IMR-90 (cell line): ENCODE measurements around the gene RASAL1. TPM values are rescaled to one million over a fixed set of nuclear protein-coding genes. Genes with fewer than 3 reads are reported as not detected.

Experiments
- ATAC-seq: fragments of 200-7000 bp; cut with Tn5 transposase; 2 replicates; pipeline ENCODE4 v1.9.1; 2020; ENCODE audit warnings: low read depth, mild to moderate bottlenecking, moderate library complexity
- BruUV-seq: library from RNA; stranded (reverse); fragments of 400-500 nt; replicated peaks from 2 replicates; lab custom pipeline; 2021; lab: Mats Ljungman, UMichigan
- CTCF ChIA-PET: fragments of 300-600 bp; formaldehyde crosslinking; extraction: SDS; loops from one replicate; lab custom pipeline; 2021; ENCODE audit warnings: antibody characterized with exemption; lab: Yijun Ruan, JAX
- POLR2A ChIA-PET: fragments of 300-600 bp; sonication (Branson Sonifier 250); formaldehyde crosslinking; loops from one replicate; lab custom pipeline; 2022; ENCODE audit warnings: antibody characterized with exemption; ENCODE audit not compliant: unreplicated experiment; lab: Charles Lee
- DNase-seq: peaks from one replicate; pipeline ENCODE4 v3.0.0; 2013
- H2AFZ ChIP-seq: replicated peaks from 2 replicates; pipeline ENCODE3; 2013; ENCODE audit warnings: low read length, mild to moderate bottlenecking; ENCODE audit not compliant: poor library complexity
- H2AK5ac ChIP-seq: 2 replicates; pipeline ENCODE4 v1.6.1; 2013; ENCODE audit warnings: low read depth, low read length, inconsistent platforms
- H2AK9ac ChIP-seq: replicated peaks from 2 replicates; pipeline ENCODE3; 2013; ENCODE audit warnings: mild to moderate bottlenecking, low read depth, low read length, moderate library complexity; ENCODE audit not compliant: poor library complexity
- H2BK120ac ChIP-seq: 2 replicates; pipeline ENCODE4 v1.6.1; 2013; ENCODE audit warnings: low read depth, low read length, inconsistent platforms
- H2BK15ac ChIP-seq: 3 replicates; pipeline ENCODE4 v1.6.1; 2013; ENCODE audit warnings: low read depth, low read length, inconsistent platforms
- H2BK20ac ChIP-seq: 2 replicates; pipeline ENCODE4 v1.6.1; 2013; ENCODE audit warnings: low read depth, mild to moderate bottlenecking, inconsistent platforms, low read length, moderate library complexity
- H2BK5ac ChIP-seq: 2 replicates; pipeline ENCODE4 v1.6.1; 2013; ENCODE audit warnings: mild to moderate bottlenecking, low read depth, low read length, inconsistent platforms; ENCODE audit not compliant: poor library complexity, severe bottlenecking
- H3K14ac ChIP-seq: replicated peaks from 2 replicates; pipeline ENCODE4 v1.6.1; 2013; ENCODE audit warnings: low read depth, low read length, inconsistent platforms
- H3K18ac ChIP-seq: 2 replicates; pipeline ENCODE4 v1.6.1; 2013; ENCODE audit warnings: low read depth, low read length, control low read depth
- H3K23ac ChIP-seq: 2 replicates; pipeline ENCODE4 v1.6.1; 2013; ENCODE audit warnings: low read depth, low read length, inconsistent platforms
- H3K27ac ChIP-seq: 2 replicates; pipeline ENCODE4 v1.5.1; 2013; ENCODE audit warnings: mild to moderate bottlenecking, control low read depth, low read length; ENCODE audit not compliant: insufficient read depth
- H3K27me3 ChIP-seq: 2 replicates; pipeline ENCODE4 v1.6.1; 2013; ENCODE audit warnings: low read length; ENCODE audit not compliant: control insufficient read depth, insufficient read depth
- H3K36me3 ChIP-seq: 2 replicates; pipeline ENCODE4 v1.6.1; 2013; ENCODE audit warnings: low read length, mixed read lengths; ENCODE audit not compliant: control insufficient read depth, insufficient read depth
- H3K4ac ChIP-seq: 2 replicates; pipeline ENCODE4 v1.6.1; 2013; ENCODE audit warnings: low read depth, low read length, inconsistent platforms
- H3K4me1 ChIP-seq: 2 replicates; pipeline ENCODE4 v1.6.1; 2013; ENCODE audit warnings: low read length, mixed read lengths; ENCODE audit not compliant: control insufficient read depth, insufficient read depth
- H3K4me2 ChIP-seq: 2 replicates; pipeline ENCODE4 v1.6.1; 2013; ENCODE audit warnings: low read depth, mild to moderate bottlenecking, control low read depth, low read length, moderate library complexity
- H3K4me3 ChIP-seq: 2 replicates; pipeline ENCODE4 v1.5.1; 2013; ENCODE audit warnings: low read depth, mild to moderate bottlenecking, control low read depth, low read length, moderate library complexity; ENCODE audit not compliant: insufficient read depth
- H3K56ac ChIP-seq: 2 replicates; pipeline ENCODE4 v1.6.1; 2013; ENCODE audit warnings: low read length, inconsistent platforms; ENCODE audit not compliant: insufficient read depth; ENCODE audit errors: extremely low read depth
- H3K79me1 ChIP-seq, 2 experiments: 2 replicates each; pipeline ENCODE4 v1.6.1; 2013; ENCODE audit warnings: low read length in 2 of 2, inconsistent platforms in 1 of 2, low read depth in 1 of 2
- H3K9ac ChIP-seq: 2 replicates; pipeline ENCODE4 v1.6.1; 2013; ENCODE audit warnings: low read depth, low read length, control low read depth
- H3K9me1 ChIP-seq: 2 replicates; pipeline ENCODE4 v1.6.1; 2013; ENCODE audit warnings: low read length, inconsistent platforms; ENCODE audit not compliant: insufficient read depth
- H3K9me3 ChIP-seq: 2 replicates; pipeline ENCODE4 v1.6.1; 2013; ENCODE audit warnings: low read length; ENCODE audit not compliant: control insufficient read depth, insufficient read depth
- H4K20me1 ChIP-seq: 2 replicates; pipeline ENCODE4 v1.6.1; 2013; ENCODE audit warnings: low read length, inconsistent platforms; ENCODE audit not compliant: insufficient read depth
- H4K5ac ChIP-seq: 2 replicates; pipeline ENCODE4 v1.6.1; 2013; ENCODE audit warnings: mild to moderate bottlenecking, low read depth, low read length, control low read depth
- H4K8ac ChIP-seq, 2 experiments: 2 replicates each; pipeline ENCODE4 v1.6.1; 2013; ENCODE audit warnings: low read depth in 2 of 2, low read length in 2 of 2, control low read depth in 1 of 2, inconsistent platforms in 1 of 2
- H4K91ac ChIP-seq: 2 replicates; pipeline ENCODE4 v1.6.1; 2013; ENCODE audit warnings: low read depth, low read length, inconsistent platforms; ENCODE audit not compliant: insufficient read depth
- BHLHE40 ChIP-seq: fragments of 150-350 bp; IDR thresholded peaks from 2 replicates; pipeline ENCODE4 v1.6.1; 2016; ENCODE audit warnings: mild to moderate bottlenecking, low read depth, low read length
- CHD1 ChIP-seq: IDR thresholded peaks from 2 replicates; pipeline ENCODE4 v1.6.1; 2012; ENCODE audit warnings: low read depth, low read length, improper control_type of control experiment
- MAFK ChIP-seq: IDR thresholded peaks from 2 replicates; pipeline ENCODE4 v1.6.1; 2012; ENCODE audit warnings: low read depth, low read length, improper control_type of control experiment
- MAZ ChIP-seq: IDR thresholded peaks from 2 replicates; pipeline ENCODE4 v1.6.1; 2012; ENCODE audit warnings: low read depth, mild to moderate bottlenecking, low read length, improper control_type of control experiment, moderate library complexity, borderline replicate concordance
- MXI1 ChIP-seq: IDR thresholded peaks from 2 replicates; pipeline ENCODE4 v1.6.1; 2012; ENCODE audit warnings: low read depth, mild to moderate bottlenecking, low read length, moderate library complexity, borderline replicate concordance
- NFE2L2 ChIP-seq: fragments of 150-350 bp; IDR thresholded peaks from 2 replicates; pipeline ENCODE4 v1.6.1; 2016; ENCODE audit warnings: low read depth, mild to moderate bottlenecking, low read length
- RAD21 ChIP-seq: IDR thresholded peaks from 2 replicates; pipeline ENCODE4 v1.6.1; 2012; ENCODE audit warnings: low read length, improper control_type of control experiment
- RCOR1 ChIP-seq: IDR thresholded peaks from 2 replicates; pipeline ENCODE4 v1.6.1; 2012; ENCODE audit warnings: mild to moderate bottlenecking, low read length, improper control_type of control experiment; ENCODE audit not compliant: insufficient replicate concordance
- RFX5 ChIP-seq: IDR thresholded peaks from 2 replicates; pipeline ENCODE4 v1.8.0; 2012; ENCODE audit warnings: low read depth, mild to moderate bottlenecking, low read length, moderate library complexity
- WGBS, 2 experiments: methylation state at CpG; one replicate each; pipeline versions ENCODE4 v1.1.5 to v1.1.7; 2013; ENCODE audit warnings: missing lambda C conversion rate in 2 of 2; ENCODE audit not compliant: insufficient read length in 1 of 2; ENCODE audit errors: extremely low coverage in 2 of 2; 5-methylcytosine and 5-hydroxymethylcytosine counted together
- dilution Hi-C: fragments of 300-500 bp; cut with HindIII; formaldehyde crosslinking; loops from one replicate; pipeline ENCODE4 v1.14.3; 2018; ENCODE audit warnings: low sequenced_read_pairs; ENCODE audit not compliant: unreplicated experiment
- in situ Hi-C: fragments of 300-500 bp; cut with MboI; formaldehyde crosslinking; loops from 3 replicates; pipeline ENCODE4 v1.14.3; 2019; ENCODE audit warnings: low sequenced_read_pairs, inconsistent platforms, mixed read lengths
- intact Hi-C: fragments of 100-400 bp; cut with micrococcal nuclease; formaldehyde crosslinking; loops from 2 replicates; pipeline ENCODE4 v1.10.0; 2022
- polyA plus RNA-seq, 3 experiments: library from polyadenylated mRNA; depleted of rRNA; stranded (reverse); fragments of >200 nt; gene quantifications; 2 replicates each; pipeline ENCODE4 v1.2.3, GENCODE V29; 2012; ENCODE audit warnings: low replicate concordance in 1 of 3
- total RNA-seq: library from RNA; depleted of rRNA; stranded (reverse); fragments of >200 nt; gene quantifications from 2 replicates; pipeline ENCODE4 v1.2.3, GENCODE V29; 2012
- TF ChIP-seq, protein P1 (sequence below): fragments of 150-350 bp; IDR thresholded peaks from 2 replicates; pipeline ENCODE4 v1.6.1; 2017; ENCODE audit warnings: mild to moderate bottlenecking, antibody characterized with exemption, low read length, low read depth
- TF ChIP-seq, protein P2 (sequence below): conservative IDR thresholded peaks from 2 replicates; pipeline ENCODE4 v1.5.1; 2012; ENCODE audit warnings: mild to moderate bottlenecking, low read depth, low read length, improper control_type of control experiment
- TF ChIP-seq, protein P3 (sequence below): fragments of 150-350 bp; IDR thresholded peaks from 2 replicates; pipeline ENCODE4 v1.6.1; 2016; ENCODE audit warnings: low read depth, mild to moderate bottlenecking, low read length, moderate library complexity, borderline replicate concordance

The RASAL1 gene
- total and polyA plus RNA-seq, 2 of the 4 experiments (the other 2 are of a cell fraction), result not detected

DNA sequence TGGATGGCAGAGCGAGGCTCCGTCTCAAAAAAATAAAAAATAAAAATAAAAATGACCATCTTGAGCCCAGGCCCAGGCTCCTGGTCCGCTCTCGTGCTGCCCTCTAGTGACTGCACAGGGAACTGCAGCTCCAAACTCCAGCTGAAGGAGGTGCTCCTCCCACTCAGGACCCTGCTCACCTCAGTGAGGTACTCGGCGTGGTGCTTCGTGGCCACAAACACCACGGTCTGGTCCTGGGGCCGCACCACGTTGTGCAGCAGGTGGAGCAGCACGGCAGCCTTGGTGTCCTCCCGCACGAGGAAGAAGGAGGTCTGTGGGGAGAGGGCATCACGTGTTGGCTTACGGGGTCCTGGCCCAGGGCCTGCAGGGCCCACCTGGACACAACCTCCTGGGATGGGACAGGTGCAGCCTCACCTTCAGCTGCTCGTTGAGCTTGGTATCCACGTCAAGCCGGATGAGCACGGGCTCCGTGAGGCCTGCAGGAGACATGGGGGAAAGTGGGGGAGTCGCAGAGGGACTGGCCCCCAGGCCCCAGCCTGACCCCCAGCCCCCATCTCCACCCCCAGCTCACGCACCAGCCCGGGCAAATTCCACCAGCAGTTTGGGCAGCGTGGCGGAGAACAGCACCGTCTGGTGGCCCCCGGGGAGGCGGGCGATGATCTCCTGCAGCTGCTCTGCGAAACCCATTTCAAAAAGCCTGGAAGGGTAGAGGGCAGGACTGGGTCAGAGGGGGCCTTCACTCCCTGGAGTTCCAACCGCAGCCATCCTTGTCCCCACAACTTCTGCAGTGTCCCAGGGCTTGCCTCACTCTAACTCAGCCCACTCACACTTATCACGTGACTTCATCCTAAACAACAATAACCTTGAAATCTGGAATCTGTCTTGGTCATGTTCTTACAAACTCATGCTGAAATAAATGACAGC lies 39.2 kb upstream of the RASAL1 start:
- Histone ChIP-seq H3K4me1 (peaks cover 2% of the 10 kb centered on the region; the same call in 1 of the 2 replicates), H3K4me3 (no peak overlapping the region), H4K20me1 (peaks cover 2% of the 10 kb centered on the region), H2BK20ac (no peak overlapping the region), H2AK5ac (no peak overlapping the region), H4K8ac (no peak overlapping the region), H3K23ac (no peak overlapping the region), H3K27me3 (no peaks in the 10 kb centered on the region), H3K18ac (no peak overlapping the region), H3K27ac (no peak overlapping the region), H3K4ac (no peak overlapping the region), H3K14ac (no peak overlapping the region), H2BK5ac (no peak overlapping the region), H3K9ac (no peak overlapping the region), H2BK120ac (no peak overlapping the region), H3K9me1 (no peaks in the 10 kb centered on the region), H4K91ac (no peak overlapping the region), H3K4me2 (no peak overlapping the region), H4K5ac (no peak overlapping the region), H2AFZ (no peak overlapping the region), H3K79me1 (peaks cover 5 to 7% of the 10 kb centered on the region in 2 experiments; a peak in 1 of 4 replicates), H3K56ac (no peak overlapping the region), H2BK15ac (no peak overlapping the region), H3K9me3 (peaks cover 8% of the 10 kb centered on the region), H2AK9ac (no peak overlapping the region), H3K36me3 (peaks cover 67% of the 10 kb centered on the region)
- in situ Hi-C loops (loop anchor here (5.0 to 25.0 kb wide), 2 partner anchors 127 to 1238 kb away; partner anchors contain the start of gene TBX5), intact Hi-C loops (loop anchor here (1.0 kb wide), 2 partner anchors 126 to 181 kb away; no protein-coding TSS in a partner anchor), dilution Hi-C loops (no loop called here)
- 13% methylated on average over 7 of the region's 32 CpGs; no CpG with 5 or more reads in 1 of the 2 experiments for WGBS, 2 experiments
- BruUV-seq, result no TSS peak
- DNase-seq (peak; percentile 52), ATAC-seq (peak; percentile 98)
- ChIA-PET CTCF (interaction anchor here (0.6 to 1.5 kb wide), 7 partner anchors 9 to 140 kb away, joined by 3 to 5 read pairs (median 4); partner anchors contain the start of gene CFAP73), POLR2A (no interaction called here)
- TF ChIP-seq, protein P1, sequence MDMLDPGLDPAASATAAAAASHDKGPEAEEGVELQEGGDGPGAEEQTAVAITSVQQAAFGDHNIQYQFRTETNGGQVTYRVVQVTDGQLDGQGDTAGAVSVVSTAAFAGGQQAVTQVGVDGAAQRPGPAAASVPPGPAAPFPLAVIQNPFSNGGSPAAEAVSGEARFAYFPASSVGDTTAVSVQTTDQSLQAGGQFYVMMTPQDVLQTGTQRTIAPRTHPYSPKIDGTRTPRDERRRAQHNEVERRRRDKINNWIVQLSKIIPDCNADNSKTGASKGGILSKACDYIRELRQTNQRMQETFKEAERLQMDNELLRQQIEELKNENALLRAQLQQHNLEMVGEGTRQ, result peak; percentile 57
- TF ChIP-seq MXI1 (no peak), RCOR1 (no peak), MAZ (peak; percentile 13; the same call in 1 of the 2 replicates), RAD21 (peak; percentile 87), NFE2L2 (no peak), BHLHE40 (0 out of 2 replicates have a peak, but pooled peaks have one; percentile 29), CHD1 (no peak), RFX5 (no peak), MAFK (no peak)
- TF ChIP-seq, protein P2, sequence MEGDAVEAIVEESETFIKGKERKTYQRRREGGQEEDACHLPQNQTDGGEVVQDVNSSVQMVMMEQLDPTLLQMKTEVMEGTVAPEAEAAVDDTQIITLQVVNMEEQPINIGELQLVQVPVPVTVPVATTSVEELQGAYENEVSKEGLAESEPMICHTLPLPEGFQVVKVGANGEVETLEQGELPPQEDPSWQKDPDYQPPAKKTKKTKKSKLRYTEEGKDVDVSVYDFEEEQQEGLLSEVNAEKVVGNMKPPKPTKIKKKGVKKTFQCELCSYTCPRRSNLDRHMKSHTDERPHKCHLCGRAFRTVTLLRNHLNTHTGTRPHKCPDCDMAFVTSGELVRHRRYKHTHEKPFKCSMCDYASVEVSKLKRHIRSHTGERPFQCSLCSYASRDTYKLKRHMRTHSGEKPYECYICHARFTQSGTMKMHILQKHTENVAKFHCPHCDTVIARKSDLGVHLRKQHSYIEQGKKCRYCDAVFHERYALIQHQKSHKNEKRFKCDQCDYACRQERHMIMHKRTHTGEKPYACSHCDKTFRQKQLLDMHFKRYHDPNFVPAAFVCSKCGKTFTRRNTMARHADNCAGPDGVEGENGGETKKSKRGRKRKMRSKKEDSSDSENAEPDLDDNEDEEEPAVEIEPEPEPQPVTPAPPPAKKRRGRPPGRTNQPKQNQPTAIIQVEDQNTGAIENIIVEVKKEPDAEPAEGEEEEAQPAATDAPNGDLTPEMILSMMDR, result peak; percentile 93
- TF ChIP-seq, protein P3, sequence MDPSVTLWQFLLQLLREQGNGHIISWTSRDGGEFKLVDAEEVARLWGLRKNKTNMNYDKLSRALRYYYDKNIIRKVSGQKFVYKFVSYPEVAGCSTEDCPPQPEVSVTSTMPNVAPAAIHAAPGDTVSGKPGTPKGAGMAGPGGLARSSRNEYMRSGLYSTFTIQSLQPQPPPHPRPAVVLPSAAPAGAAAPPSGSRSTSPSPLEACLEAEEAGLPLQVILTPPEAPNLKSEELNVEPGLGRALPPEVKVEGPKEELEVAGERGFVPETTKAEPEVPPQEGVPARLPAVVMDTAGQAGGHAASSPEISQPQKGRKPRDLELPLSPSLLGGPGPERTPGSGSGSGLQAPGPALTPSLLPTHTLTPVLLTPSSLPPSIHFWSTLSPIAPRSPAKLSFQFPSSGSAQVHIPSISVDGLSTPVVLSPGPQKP, result no peak
